Measurements from ENCODE around the gene KIF15. TPM values are rescaled to one million over a fixed set of nuclear protein-coding genes. Genes with fewer than 3 reads are reported as not detected.

Gene KIF15
- total RNA-seq, 1 experiment from 2014 or later, result 23.7 TPM

DNA sequence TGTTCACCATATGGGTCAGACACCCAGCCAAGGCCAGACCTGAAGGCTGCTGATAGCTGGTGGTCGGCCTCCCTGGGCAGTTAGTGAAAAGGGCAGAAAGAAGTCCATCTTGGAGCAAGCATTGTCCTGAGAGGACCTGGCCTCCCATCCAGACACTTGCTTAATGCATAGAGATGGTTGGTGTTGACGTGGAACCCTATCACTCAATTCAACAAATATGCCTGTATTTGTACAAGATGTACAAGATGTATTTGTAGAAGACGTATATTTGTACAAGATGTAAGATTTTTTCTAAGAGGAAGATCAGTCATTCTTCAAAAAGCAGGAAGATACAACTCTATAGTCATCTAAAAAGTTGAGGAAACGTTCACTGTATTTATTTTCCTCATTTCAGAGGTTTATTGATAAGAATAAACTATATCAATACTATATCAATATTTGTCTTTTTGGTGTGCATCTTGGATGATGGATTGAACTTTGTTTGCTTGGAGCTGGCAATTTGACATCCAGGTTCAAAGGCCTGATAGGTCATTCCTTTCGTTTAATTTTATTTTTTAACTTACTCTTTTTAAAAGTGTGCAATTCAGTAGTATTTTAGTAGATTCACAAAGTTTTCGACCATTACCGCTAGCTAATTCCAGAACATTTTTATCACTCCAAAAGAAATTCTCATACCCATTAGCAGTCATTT is 106.0 kb downstream of the KIF15 start:
- H3K4me3 Mint-ChIP-seq, result no peak overlapping the region
- H3K27me3 Mint-ChIP-seq (ENCODE audit: low read depth), result no peaks in the 10 kb centered on the region
- ATAC-seq (no peak), DNase-seq (ENCODE audit: low spot score) (no peak)
- TF ChIP-seq, protein P1, sequence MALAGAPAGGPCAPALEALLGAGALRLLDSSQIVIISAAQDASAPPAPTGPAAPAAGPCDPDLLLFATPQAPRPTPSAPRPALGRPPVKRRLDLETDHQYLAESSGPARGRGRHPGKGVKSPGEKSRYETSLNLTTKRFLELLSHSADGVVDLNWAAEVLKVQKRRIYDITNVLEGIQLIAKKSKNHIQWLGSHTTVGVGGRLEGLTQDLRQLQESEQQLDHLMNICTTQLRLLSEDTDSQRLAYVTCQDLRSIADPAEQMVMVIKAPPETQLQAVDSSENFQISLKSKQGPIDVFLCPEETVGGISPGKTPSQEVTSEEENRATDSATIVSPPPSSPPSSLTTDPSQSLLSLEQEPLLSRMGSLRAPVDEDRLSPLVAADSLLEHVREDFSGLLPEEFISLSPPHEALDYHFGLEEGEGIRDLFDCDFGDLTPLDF (CRISPR knock-in tag; IDR thresholded peaks at IDR 0.05), result no peak
- TF ChIP-seq EMX1 (CRISPR knock-in tag; IDR thresholded peaks at IDR 0.05) (no peak), ZNF317 (CRISPR knock-in tag; IDR thresholded peaks at IDR 0.05; ENCODE audit: borderline replicate concordance, low read depth) (no peak), TEAD4 (CRISPR knock-in tag; IDR thresholded peaks at IDR 0.05) (no peak), NFE2L1 (CRISPR knock-in tag; IDR thresholded peaks at IDR 0.05) (no peak), SOX15 (CRISPR knock-in tag; IDR thresholded peaks at IDR 0.05) (no peak), ZNF263 (CRISPR knock-in tag; IDR thresholded peaks at IDR 0.05; ENCODE audit: low read depth) (no peak), HMGA2 (CRISPR knock-in tag; IDR thresholded peaks at IDR 0.05) (no peak), ZNF219 (CRISPR knock-in tag; IDR thresholded peaks at IDR 0.05; ENCODE audit: borderline replicate concordance) (no peak), TP53 (CRISPR knock-in tag; IDR thresholded peaks at IDR 0.05) (no peak), ZNF396 (CRISPR knock-in tag; IDR thresholded peaks at IDR 0.05; ENCODE audit: borderline replicate concordance) (no peak), CBFB (CRISPR knock-in tag; IDR thresholded peaks at IDR 0.05; ENCODE audit: low read depth) (no peak), ZNF232 (CRISPR knock-in tag; IDR thresholded peaks at IDR 0.05) (no peak)
- TF ChIP-seq, protein P2, sequence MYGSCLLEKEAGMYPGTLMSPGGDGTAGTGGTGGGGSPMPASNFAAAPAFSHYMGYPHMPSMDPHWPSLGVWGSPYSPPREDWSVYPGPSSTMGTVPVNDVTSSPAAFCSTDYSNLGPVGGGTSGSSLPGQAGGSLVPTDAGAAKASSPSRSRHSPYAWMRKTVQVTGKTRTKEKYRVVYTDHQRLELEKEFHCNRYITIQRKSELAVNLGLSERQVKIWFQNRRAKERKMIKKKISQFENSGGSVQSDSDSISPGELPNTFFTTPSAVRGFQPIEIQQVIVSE (CRISPR knock-in tag; IDR thresholded peaks at IDR 0.05; ENCODE audit: borderline replicate concordance), result no peak
- TF ChIP-seq, protein P3, sequence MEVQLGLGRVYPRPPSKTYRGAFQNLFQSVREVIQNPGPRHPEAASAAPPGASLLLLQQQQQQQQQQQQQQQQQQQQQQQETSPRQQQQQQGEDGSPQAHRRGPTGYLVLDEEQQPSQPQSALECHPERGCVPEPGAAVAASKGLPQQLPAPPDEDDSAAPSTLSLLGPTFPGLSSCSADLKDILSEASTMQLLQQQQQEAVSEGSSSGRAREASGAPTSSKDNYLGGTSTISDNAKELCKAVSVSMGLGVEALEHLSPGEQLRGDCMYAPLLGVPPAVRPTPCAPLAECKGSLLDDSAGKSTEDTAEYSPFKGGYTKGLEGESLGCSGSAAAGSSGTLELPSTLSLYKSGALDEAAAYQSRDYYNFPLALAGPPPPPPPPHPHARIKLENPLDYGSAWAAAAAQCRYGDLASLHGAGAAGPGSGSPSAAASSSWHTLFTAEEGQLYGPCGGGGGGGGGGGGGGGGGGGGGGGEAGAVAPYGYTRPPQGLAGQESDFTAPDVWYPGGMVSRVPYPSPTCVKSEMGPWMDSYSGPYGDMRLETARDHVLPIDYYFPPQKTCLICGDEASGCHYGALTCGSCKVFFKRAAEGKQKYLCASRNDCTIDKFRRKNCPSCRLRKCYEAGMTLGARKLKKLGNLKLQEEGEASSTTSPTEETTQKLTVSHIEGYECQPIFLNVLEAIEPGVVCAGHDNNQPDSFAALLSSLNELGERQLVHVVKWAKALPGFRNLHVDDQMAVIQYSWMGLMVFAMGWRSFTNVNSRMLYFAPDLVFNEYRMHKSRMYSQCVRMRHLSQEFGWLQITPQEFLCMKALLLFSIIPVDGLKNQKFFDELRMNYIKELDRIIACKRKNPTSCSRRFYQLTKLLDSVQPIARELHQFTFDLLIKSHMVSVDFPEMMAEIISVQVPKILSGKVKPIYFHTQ (CRISPR knock-in tag; IDR thresholded peaks at IDR 0.05), result no peak
- TF ChIP-seq, protein P4, sequence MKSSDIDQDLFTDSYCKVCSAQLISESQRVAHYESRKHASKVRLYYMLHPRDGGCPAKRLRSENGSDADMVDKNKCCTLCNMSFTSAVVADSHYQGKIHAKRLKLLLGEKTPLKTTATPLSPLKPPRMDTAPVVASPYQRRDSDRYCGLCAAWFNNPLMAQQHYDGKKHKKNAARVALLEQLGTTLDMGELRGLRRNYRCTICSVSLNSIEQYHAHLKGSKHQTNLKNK (CRISPR knock-in tag; IDR thresholded peaks at IDR 0.05), result no peak
- TF ChIP-seq, protein P5, sequence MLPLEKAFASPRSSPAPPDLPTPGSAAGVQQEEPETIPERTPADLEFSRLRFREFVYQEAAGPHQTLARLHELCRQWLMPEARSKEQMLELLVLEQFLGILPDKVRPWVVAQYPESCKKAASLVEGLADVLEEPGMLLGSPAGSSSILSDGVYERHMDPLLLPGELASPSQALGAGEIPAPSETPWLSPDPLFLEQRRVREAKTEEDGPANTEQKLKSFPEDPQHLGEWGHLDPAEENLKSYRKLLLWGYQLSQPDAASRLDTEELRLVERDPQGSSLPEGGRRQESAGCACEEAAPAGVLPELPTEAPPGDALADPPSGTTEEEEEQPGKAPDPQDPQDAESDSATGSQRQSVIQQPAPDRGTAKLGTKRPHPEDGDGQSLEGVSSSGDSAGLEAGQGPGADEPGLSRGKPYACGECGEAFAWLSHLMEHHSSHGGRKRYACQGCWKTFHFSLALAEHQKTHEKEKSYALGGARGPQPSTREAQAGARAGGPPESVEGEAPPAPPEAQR (CRISPR knock-in tag; IDR thresholded peaks at IDR 0.05), result no peak
- TF ChIP-seq, protein P6, sequence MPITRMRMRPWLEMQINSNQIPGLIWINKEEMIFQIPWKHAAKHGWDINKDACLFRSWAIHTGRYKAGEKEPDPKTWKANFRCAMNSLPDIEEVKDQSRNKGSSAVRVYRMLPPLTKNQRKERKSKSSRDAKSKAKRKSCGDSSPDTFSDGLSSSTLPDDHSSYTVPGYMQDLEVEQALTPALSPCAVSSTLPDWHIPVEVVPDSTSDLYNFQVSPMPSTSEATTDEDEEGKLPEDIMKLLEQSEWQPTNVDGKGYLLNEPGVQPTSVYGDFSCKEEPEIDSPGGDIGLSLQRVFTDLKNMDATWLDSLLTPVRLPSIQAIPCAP (CRISPR knock-in tag; IDR thresholded peaks at IDR 0.05), result no peak
- POLR2A ChIA-PET, result no interaction called here
- CTCF ChIA-PET, result interaction anchor here (1.6 kb wide), 1 partner anchor 21 kb away, joined by 3 read pairs; no protein-coding TSS in a partner anchor
- H3K36me3 Mint-ChIP-seq, result peaks cover 11% of the 10 kb centered on the region; the same call in 1 of the 2 replicates
- peaks cover 11% of the 10 kb centered on the region for H3K9me3 Mint-ChIP-seq
- H3K27ac Mint-ChIP-seq, result no peak overlapping the region
- peaks cover 8% of the 10 kb centered on the region for H3K4me1 Mint-ChIP-seq

All from WTC11 (cell line).